ENCODE measurements around the gene CDH4. TPM values are rescaled to one million over a fixed set of nuclear protein-coding genes. Genes with fewer than 3 reads are reported as not detected.

CDH4 gene
- total and polyA plus RNA-seq, 2 of the 8 experiments (the other 6 are each of a cell fraction or from before 2014, with no cell fraction given): 4.3 to 7.9 TPM

- Histone ChIP-seq H4K91ac (replicated peaks; ENCODE audit: insufficient read length, low read length) (no peak overlapping the region), H3K79me1 (ENCODE audit: low read depth, low read length) (no peaks in the 10 kb centered on the region), H3K36me3 (ENCODE audit: control insufficient read depth in 2 of 4, insufficient read depth in 4 of 4, low read length in 3 of 4) (no peaks in the 10 kb centered on the region)
Observed at GRCh38 chr20:61514018-61514365, 261.9 kb downstream of the CDH4 start.

More at GRCh38 chr20:61514018-61514365, 261.9 kb downstream of the CDH4 start:
- no peak overlapping the region for H3K27ac ChIP-seq (ENCODE audit: low read depth, low read length)
- WGBS, 2 experiments (ENCODE audit: extremely low coverage in 1 of 2, insufficient coverage in 1 of 2, insufficient read length in 1 of 2, insufficient replicate concordance in 2 of 2, low coverage in 1 of 2, low lambda C conversion rate in 2 of 2, missing lambda C conversion rate in 1 of 2): 75% methylated on average over 2 of the region's 5 CpGs; no CpG with 5 or more reads in 1 of the 2 experiments
- ChIA-PET CTCF (ENCODE audit: partially characterized antibody) (no interaction called here), POLR2A (ENCODE audit: partially characterized antibody) (no interaction called here)
- DNase-seq (ENCODE audit: low read depth in 1 of 2, low spot score in 2 of 2) (no peak), FAIRE-seq (no peak)
- no peak overlapping the region for H3K56ac ChIP-seq (replicated peaks; ENCODE audit: insufficient read length, low read depth, low read length)
- H3K4me3 ChIP-seq (ENCODE audit: extremely low read depth in 1 of 4, insufficient read depth in 2 of 4, low read depth in 3 of 4, low read length in 4 of 4): no peak overlapping the region
- H2BK120ac ChIP-seq (replicated peaks; ENCODE audit: low read depth, low read length): no peak overlapping the region
- no peaks in the 10 kb centered on the region for H3K79me2 ChIP-seq (ENCODE audit: control insufficient read depth in 1 of 2, insufficient read depth in 2 of 2, low read length in 2 of 2)
- no peak overlapping the region for H3K4me2 ChIP-seq (ENCODE audit: insufficient read depth in 1 of 2, low read depth in 2 of 2, low read length in 2 of 2)
- no peak overlapping the region for H2AFZ ChIP-seq (ENCODE audit: low read length)
- H2AK5ac ChIP-seq (ENCODE audit: low read depth, low read length): no peak overlapping the region
- no peak overlapping the region for H2BK5ac ChIP-seq (ENCODE audit: low read depth, low read length)
- H2BK15ac ChIP-seq (ENCODE audit: low read length): no peak overlapping the region
- TF ChIP-seq KDM1A (IDR thresholded peaks at IDR 0.05; ENCODE audit: borderline replicate concordance, low read length) (no peak), USF2 (IDR thresholded peaks at IDR 0.05; ENCODE audit: low read length) (no peak), POU5F1 (IDR thresholded peaks at IDR 0.05; ENCODE audit: low read depth, low read length) (no peak), EP300 (IDR thresholded peaks at IDR 0.05; ENCODE audit: borderline replicate concordance in 1 of 2, low read depth in 2 of 2, low read length in 2 of 2) (no peak)
- H3K9me3 ChIP-seq (ENCODE audit: insufficient read depth in 2 of 2, low read depth in 1 of 2, low read length in 1 of 2): no peaks in the 10 kb centered on the region
- H3K9ac ChIP-seq (replicated peaks in 1 of 4; ENCODE audit: extremely low read depth in 1 of 4, low read depth in 3 of 4, low read length in 3 of 4): no peak overlapping the region
- H3K23me2 ChIP-seq (ENCODE audit: low read depth, low read length): peaks cover 7% of the 10 kb centered on the region; the same call in 1 of the 2 replicates
- H2BK12ac ChIP-seq (ENCODE audit: low read depth, low read length): no peak overlapping the region
- H3K27me3 ChIP-seq (replicated peaks in 1 of 4; ENCODE audit: control insufficient read depth in 3 of 4, extremely low read depth in 1 of 4, insufficient read depth in 3 of 4, low read length in 3 of 4): peaks cover 0 to 3% (median 1%) of the 10 kb centered on the region in 4 experiments; a peak in 3 of 7 replicates
- H4K20me1 ChIP-seq (replicated peaks in 1 of 2; ENCODE audit: control insufficient read depth in 1 of 2, insufficient read depth in 2 of 2, low read length in 2 of 2): peaks cover 0 to 6% of the 10 kb centered on the region in 2 experiments
- no peak overlapping the region for H3K23ac ChIP-seq (ENCODE audit: insufficient read length)
- peaks cover 0 to 22% (median 9%) of the 10 kb centered on the region in 4 experiments; a peak in 6 of 7 replicates for H3K4me1 ChIP-seq (replicated peaks in 1 of 4; ENCODE audit: control insufficient read depth in 3 of 4, insufficient read depth in 4 of 4, low read length in 3 of 4)
- no peak overlapping the region for H2BK20ac ChIP-seq (ENCODE audit: low read length)
- no peak overlapping the region for H4K5ac ChIP-seq (ENCODE audit: insufficient read length, low read depth, low read length)
- no peak overlapping the region for H3K14ac ChIP-seq (ENCODE audit: insufficient read length)
- H3K4ac ChIP-seq (replicated peaks; ENCODE audit: insufficient read length, low read depth, low read length): no peak overlapping the region
- H3K18ac ChIP-seq (ENCODE audit: extremely low read depth, low read length): no peak overlapping the region
- H4K8ac ChIP-seq (ENCODE audit: extremely low read depth, insufficient read depth, low read length): no peak overlapping the region

Measured in H1 (cell line).